Glomerular endothelial cell (primary cell): ENCODE data around the gene HSPG2. TPM values are rescaled to one million over a fixed set of nuclear protein-coding genes. Genes with fewer than 3 reads are reported as not detected.
"Not testable (repeated sequence)": the region's sequence is repeated elsewhere in the genome, so short reads cannot be mapped to it uniquely, and the experiment has no call there.

Experiments used
- DNase-seq: peaks from one replicate; pipeline ENCODE4 v3.0.0-alpha.2; 2011; ENCODE audit warnings: low read depth, low spot score; ENCODE audit errors: extremely low read depth
- total RNA-seq: library from RNA; depleted of rRNA; stranded (reverse); fragments of >200 nt; gene quantifications from 2 replicates; pipeline ENCODE4 v1.2.3, GENCODE V29; 2015

Gene HSPG2
- total RNA-seq, 1 donor from 2014 or later: 3,652 TPM

- DNase-seq: no peak
Measured at GRCh38 chr1:21830792-21831453, 106.2 kb downstream of the HSPG2 start.

GRCh38 chr1:21829294-21829693 lies 107.8 kb downstream of the HSPG2 start:
- DNase-seq: no peak

DNA sequence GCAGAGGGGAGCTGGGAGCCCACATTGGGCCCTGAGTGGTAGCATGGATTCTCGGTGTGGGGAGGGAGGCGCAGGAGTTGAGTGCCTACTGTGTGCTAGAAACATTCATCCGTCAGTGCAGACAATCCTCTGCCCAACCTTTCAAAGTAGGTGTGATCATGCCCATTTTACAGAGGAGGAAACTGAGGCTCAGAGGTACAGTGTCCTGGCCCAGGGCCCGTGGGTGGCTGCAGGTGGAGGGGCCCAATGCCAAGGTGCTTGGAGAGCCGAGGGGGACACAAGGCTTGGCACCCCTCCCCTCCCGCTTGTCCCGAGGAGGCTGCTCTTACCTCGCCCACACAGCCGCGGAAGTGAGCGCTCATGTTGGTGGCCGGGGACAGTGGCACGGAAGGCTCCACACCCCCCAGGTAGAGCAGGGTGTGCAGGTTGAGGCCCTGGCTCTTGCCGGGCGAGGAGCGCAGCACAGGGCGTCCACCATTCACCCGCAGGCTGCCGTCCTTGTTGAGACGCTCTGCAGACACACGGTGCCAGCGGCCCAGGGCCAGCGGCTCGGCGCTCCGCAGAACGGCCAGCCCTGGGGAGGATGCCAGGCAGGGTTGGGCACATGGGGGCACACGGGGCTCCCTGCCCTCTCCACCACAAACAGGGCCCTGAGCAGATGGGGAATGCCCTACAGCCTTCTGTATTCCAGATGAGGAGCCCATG lies 108.5 kb downstream of the HSPG2 start:
- DNase-seq: no peak

GRCh38 chr1:21828075-21828474 lies 109.0 kb downstream of the HSPG2 start:
- no peak for DNase-seq

DNA sequence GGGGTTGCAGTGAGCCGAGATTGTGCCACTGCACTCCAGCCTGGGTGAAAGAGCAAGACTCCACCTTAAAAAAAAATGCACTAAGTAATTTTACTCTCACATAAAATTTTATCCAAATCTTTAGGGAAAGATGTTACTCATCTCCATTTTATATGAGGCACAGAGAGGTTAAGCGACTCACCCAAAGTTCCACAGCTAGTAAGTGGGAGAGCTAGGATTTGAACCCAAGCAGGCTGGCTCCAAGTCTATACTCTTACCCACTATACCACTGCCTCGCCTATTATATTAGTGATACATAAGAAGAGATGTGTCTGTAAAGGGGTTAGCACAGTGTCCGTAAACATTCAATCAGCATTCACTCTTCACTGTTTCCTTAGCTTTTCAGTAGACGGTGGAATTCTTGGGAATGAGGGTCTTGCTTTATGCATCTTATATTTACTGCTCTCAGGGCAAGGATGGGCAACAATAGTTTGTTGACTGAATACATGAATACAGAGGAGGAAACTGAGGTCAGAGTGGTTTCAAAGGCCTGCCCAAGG lies 109.9 kb downstream of the HSPG2 start:
- no peak for DNase-seq

DNA sequence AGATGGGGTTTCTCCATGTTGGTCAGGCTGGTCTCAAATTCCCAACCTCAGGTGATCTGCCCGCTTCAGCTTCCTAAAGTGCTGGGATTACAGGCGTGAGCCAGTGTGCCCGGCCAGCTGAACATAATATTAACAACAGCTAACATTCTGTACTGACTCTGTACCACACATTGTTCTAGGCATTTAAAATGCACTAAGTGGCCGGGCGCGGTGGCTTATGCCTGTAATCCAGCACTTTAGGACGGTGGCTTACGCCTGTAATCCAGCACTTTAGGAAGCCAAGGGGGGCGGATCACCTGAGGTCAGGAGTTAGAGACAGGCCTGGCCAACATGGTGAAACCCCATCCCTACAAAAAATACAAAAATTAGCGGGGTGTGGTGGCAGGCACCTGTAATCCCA lies 110.4 kb downstream of the HSPG2 start:
- not testable (repeated sequence) for DNase-seq

DNA sequence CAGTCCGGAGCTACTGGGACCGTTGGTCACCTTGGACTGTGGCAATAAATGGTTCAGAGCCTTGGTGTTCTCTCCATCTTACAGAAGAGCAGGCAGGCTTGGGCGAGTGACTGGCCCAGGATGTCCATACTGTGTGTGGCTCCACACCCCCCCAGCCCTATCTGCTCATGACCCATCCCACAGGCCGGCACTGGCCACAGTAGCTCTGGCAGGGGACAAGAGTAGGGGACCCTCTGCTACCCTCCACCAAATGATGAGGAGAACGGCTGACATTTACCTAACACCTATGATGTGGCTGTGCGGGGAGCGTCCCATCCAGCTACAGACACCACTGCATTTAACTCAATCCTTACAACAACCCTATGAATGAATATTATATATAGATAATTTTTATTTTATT lies 111.7 kb downstream of the HSPG2 start:
- no peak for DNase-seq

DNA sequence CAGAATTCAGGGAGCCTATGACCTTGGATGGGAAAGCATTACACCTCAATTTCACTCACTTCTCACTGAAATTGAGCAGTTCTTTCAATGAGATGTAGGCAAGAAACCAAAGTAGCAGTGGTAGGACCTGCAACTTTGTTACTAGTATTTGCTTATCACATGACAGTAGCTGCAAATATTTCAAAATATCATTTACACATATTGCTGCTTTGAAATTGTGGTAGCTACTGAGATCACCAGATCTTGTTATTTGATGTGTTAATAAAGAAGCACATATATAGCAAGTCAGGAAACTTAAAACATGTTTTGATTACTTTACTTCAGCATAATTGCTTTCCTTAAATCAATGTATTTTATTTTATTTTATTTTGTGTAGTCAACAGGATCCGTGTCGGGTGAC lies 112.2 kb downstream of the HSPG2 start:
- DNase-seq: no peak

GRCh38 chr1:21823980-21824702 lies 113.0 kb downstream of the HSPG2 start:
- no peak for DNase-seq

- DNase-seq: no peak
Measured at GRCh38 chr1:21823206-21823979, 113.7 kb downstream of the HSPG2 start.

DNA sequence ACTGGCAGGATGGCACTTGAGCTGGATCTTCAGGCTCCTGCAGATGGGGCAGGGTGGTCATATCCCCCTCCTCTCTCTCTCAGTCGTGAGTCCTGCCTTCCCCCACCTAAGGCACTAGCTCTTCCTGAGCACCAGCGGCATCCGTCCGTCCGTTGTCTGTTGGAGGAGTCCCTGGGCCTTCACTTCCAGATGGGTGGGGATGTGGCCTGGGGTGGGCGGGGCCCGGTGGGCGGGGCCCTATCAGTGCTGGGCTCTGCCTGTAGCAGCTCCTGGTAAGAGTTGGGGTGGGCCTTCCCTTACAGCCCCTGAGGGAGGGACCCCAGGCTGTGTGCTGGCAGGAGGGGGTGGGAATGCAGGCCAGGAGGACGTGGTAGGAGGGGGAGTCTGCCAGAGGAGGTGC lies 114.8 kb downstream of the HSPG2 start:
- no peak for DNase-seq

DNA sequence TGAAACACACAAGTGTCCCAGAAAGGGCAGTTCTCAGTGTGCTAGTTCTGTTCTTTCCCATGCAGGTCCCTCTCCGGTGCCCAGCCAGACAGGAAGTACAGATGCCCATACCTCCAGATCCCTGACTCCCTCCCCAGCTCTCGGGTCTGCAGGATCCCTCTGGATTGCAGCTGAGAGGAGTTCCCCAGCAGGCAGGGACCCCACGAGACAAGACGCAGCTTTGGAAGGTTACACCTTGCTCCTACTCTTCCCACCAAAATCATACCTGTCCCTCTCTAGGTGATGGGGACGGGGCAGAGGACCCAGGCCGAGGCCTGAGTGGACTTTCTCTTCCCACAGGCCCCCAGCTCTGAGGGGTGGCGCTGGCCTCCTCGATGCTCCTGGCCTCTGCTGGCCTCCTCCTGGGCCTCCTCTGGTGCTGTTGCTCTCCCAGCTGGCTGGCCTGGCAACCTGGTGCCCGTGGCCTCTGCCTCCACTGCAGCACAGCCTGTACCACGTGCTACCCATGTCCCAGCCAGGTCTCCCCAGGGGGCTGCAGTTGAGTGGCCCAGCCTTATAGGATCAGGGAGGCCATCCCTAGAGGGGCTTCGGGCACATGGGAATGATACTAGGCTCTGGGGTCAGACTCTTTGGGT lies 115.6 kb downstream of the HSPG2 start:
- no peak for DNase-seq

DNA sequence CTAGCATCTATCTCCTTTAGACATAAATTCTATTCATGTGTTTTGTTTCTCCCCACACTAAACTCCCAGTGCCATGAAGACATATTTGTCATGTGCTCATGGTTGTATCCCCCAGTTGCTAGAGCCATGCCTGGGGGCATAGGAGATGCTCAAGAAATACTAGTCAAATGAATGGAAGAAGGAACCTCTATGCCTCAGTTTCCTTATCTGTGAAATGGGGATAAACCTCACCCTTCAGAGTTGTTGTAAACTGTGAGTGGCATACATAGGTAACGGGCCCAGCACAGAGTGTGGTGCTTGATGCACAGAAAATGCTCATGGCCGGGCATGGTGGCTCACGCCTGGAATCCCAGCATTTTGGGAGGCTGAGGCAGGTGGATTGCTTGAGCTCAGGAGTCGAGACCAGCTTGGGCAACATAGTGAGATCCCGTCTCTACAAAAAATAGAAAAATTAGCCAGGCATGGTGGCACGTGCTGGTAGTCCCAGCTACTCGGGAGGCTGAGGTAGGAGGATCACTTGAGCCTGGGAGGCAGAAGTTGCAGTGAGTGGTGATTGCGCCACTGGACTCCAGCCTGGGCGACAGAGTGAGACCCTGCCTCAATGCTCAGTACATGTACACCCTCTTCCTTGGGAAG lies 116.4 kb downstream of the HSPG2 start:
- DNase-seq: no peak

DNA sequence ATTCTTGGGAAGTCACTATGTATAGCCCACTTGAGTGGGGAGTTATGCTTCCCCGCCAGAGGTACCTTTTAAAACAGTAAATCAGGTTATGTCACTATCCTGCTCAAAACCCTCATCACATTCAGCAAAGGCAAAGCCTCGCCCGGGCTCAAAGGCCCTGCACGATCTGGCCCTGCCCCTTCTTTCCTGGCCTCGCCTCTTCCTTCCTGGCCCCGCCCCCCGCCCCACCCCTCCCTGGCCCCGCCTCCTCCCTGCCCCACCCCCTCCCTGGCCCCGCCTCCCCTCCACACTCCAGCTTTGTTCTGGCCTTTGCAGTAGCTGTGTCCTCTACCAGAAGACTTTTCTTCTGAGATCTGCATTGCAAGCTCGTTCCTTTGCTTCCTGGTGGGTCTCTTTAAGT lies 118.5 kb downstream of the HSPG2 start:
- DNase-seq: no peak

- DNase-seq: no peak
Measured at GRCh38 chr1:21816602-21817302, 120.4 kb downstream of the HSPG2 start.

DNA sequence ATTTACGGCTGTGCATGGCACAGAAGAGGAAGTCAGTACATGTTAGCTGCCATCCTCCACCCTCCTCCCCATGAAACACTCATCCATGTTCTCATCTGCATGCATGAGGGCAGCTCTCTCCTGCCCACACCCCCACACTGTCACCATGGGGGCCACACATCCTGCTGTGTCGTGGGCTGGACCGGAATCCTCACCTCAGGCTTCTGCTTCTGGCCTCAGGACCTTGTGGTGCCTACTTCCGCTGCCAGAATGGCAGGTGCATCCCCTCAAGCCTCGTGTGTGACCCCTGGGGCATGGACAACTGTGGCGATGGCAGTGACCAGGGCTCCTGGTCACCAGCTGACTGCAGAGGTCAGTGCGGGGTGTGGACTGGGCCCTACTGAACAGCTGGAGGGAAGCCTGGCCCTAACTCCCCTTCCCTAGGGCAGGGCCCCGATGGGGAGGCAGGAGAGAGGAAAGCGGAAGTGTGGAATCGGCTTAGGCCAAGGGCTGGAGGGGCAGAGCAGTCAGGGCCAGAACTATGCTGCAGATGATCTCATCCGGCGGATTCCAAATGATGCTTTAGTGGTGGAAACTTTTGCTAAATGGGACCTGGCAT lies 121.3 kb downstream of the HSPG2 start:
- DNase-seq: no peak

DNA sequence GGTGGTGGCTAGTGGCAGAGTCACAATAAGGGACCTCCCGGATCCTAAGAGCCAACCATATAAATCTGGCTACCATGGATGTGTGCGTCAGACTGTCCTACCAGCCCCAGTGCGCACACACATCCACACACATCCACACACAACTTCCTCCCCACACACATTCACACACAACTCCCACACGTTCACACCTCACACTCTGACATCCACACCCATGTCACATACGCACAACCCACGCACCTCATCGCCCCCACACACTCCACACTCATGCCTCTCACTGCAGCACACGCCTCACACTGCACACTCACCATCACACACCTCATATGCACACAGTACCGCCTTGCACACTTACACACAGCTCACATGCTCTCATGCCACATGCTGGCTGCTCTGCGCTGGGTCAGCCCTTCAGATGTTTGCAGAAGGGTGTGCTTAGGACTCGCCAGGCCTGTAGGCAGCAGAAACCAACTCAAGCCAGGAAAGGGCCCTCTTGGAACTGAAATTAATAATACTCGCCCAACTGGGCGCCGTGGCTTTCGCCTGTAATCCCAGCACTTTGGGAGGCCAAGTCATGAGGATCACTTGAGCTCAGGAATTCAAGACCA lies 122.0 kb downstream of the HSPG2 start:
- DNase-seq: no peak

- no peak for DNase-seq
Measured at GRCh38 chr1:21814241-21814918, 122.7 kb downstream of the HSPG2 start.
